Liver (tissue), 9 donors: ENCODE measurements around the gene ASXL1. TPM values are rescaled to one million over a fixed set of nuclear protein-coding genes. Genes with fewer than 3 reads are reported as not detected.

Experiments used
- DNase-seq: peaks from one replicate; pipeline ENCODE4 v3.0.0-alpha.2; 2017; ENCODE audit warnings: low spot score
- H3K27ac ChIP-seq, 2 donors: one replicate each; pipeline ENCODE4 v1.7.0; 2013; ENCODE audit warnings: inconsistent platforms in 2 of 2, low read length in 2 of 2, control low read depth in 1 of 2, low read depth in 1 of 2, mild to moderate bottlenecking in 1 of 2
- H3K27me3 ChIP-seq, 4 donors: one replicate each; pipeline versions ENCODE4 v1.6.1 to v1.7.0; 2013; ENCODE audit warnings: low read length in 3 of 4, inconsistent platforms in 1 of 4, mild to moderate bottlenecking in 1 of 4, moderate library complexity in 1 of 4; ENCODE audit not compliant: control insufficient read depth in 4 of 4, insufficient read depth in 4 of 4
- H3K36me3 ChIP-seq, 4 donors: one replicate each; pipeline versions ENCODE4 v1.6.1 to v1.7.0; 2013; ENCODE audit warnings: low read length in 3 of 4, mild to moderate bottlenecking in 3 of 4, low read depth in 1 of 4, moderate library complexity in 1 of 4; ENCODE audit not compliant: control insufficient read depth in 4 of 4, insufficient read depth in 3 of 4
- H3K4me1 ChIP-seq, 4 donors: one replicate each; pipeline versions ENCODE4 v1.6.1 to v1.7.0; 2013; ENCODE audit warnings: low read length in 3 of 4, mild to moderate bottlenecking in 3 of 4, moderate library complexity in 1 of 4; ENCODE audit not compliant: control insufficient read depth in 4 of 4, insufficient read depth in 4 of 4
- H3K4me3 ChIP-seq, 3 donors: one replicate each; pipeline versions ENCODE4 v1.6.1 to v1.7.0; 2013; ENCODE audit warnings: low read length in 3 of 3, control low read depth in 1 of 3, low read depth in 1 of 3, mild to moderate bottlenecking in 1 of 3
- H3K9ac ChIP-seq, 2 donors: one replicate each; pipeline ENCODE4 v1.7.0; 2013; ENCODE audit warnings: low read length in 2 of 2, mild to moderate bottlenecking in 2 of 2, moderate library complexity in 2 of 2, control low read depth in 1 of 2, low read depth in 1 of 2
- H3K9me3 ChIP-seq, 4 donors: one replicate each; pipeline versions ENCODE4 v1.6.1 to v1.7.0; 2013; ENCODE audit warnings: low read length in 3 of 4; ENCODE audit not compliant: control insufficient read depth in 4 of 4
- EGR1 ChIP-seq, 2 donors: IDR thresholded peaks; 2 replicates each; pipeline ENCODE4 v1.6.1; 2016 to 2018; ENCODE audit warnings: antibody characterized with exemption in 2 of 2, low read depth in 2 of 2
- FOXA1 ChIP-seq: IDR thresholded peaks from 2 replicates; pipeline ENCODE4 v1.6.1; 2016; ENCODE audit warnings: antibody characterized with exemption
- GABPA ChIP-seq, 2 donors: IDR thresholded peaks in 1 of 2; conservative IDR thresholded peaks in 1 of 2; 2 replicates each; pipeline ENCODE4 v1.6.1; 2016; ENCODE audit warnings: antibody characterized with exemption in 2 of 2, mild to moderate bottlenecking in 1 of 2, moderate library complexity in 1 of 2
- HNF4A ChIP-seq, 2 donors: conservative IDR thresholded peaks; 2 replicates each; pipeline ENCODE4 v1.6.1; 2016; ENCODE audit warnings: antibody characterized with exemption in 2 of 2, mild to moderate bottlenecking in 2 of 2
- HNF4G ChIP-seq: IDR thresholded peaks from 2 replicates; pipeline ENCODE4 v1.6.1; 2016; ENCODE audit warnings: antibody characterized with exemption
- JUND ChIP-seq, 2 donors: IDR thresholded peaks; 2 replicates each; pipeline ENCODE4 v1.6.1; 2016; ENCODE audit warnings: antibody characterized with exemption in 2 of 2
- MAX ChIP-seq: IDR thresholded peaks from 2 replicates; pipeline ENCODE4 v1.6.1; 2016; ENCODE audit warnings: antibody characterized with exemption
- NR2F2 ChIP-seq: IDR thresholded peaks from 2 replicates; pipeline ENCODE4 v1.6.1; 2016; ENCODE audit warnings: antibody characterized with exemption
- RXRA ChIP-seq, 2 donors: IDR thresholded peaks; 2 replicates each; pipeline ENCODE4 v1.6.1; 2017 to 2018; ENCODE audit warnings: antibody characterized with exemption in 2 of 2, mild to moderate bottlenecking in 1 of 2
- SP1 ChIP-seq: IDR thresholded peaks from 2 replicates; pipeline ENCODE4 v1.6.1; 2018; ENCODE audit warnings: antibody characterized with exemption, mild to moderate bottlenecking
- YY1 ChIP-seq: IDR thresholded peaks from 2 replicates; pipeline ENCODE4 v1.6.1; 2016; ENCODE audit warnings: antibody characterized with exemption, mild to moderate bottlenecking
- WGBS: extraction: QIAGEN DNeasy Blood & Tissue Kit; methylation state at CpG from one replicate; pipeline ENCODE4 v1.1.7; 2013; 5-methylcytosine and 5-hydroxymethylcytosine counted together
- polyA plus RNA-seq, 2 donors: library from polyadenylated mRNA; stranded (reverse) in 1 of 2; unstranded in 1 of 2; fragments of 200-250 nt in 1 of 2; fragments of >200 nt in 1 of 2; fragmentation: Nextera tagmentation in 1 of 2; extraction: Ambion mirVana in 1 of 2; gene quantifications; one replicate each; pipeline versions ENCODE4 v1.2.1 to v1.2.3, GENCODE V29; 2013 to 2015
- total RNA-seq, 2 donors: library from RNA; depleted of rRNA; stranded (reverse); fragments of >200 nt; gene quantifications; one replicate each; pipeline ENCODE4 v1.2.3, GENCODE V29; 2014
- TF ChIP-seq, protein P1 (sequence below): IDR thresholded peaks from 2 replicates; pipeline ENCODE4 v1.6.1; 2016; ENCODE audit warnings: antibody characterized with exemption, mild to moderate bottlenecking
- TF ChIP-seq, protein P2 (sequence below): fragments of 150-350 bp; IDR thresholded peaks from 2 replicates; pipeline ENCODE4 v1.5.1; 2017; ENCODE audit warnings: improper control_type of control experiment, low read depth, low read length; ENCODE audit not compliant: missing input control
- donor health status: healthy.
- donor health status: healthy.
- donor health status: healthy.
- donor health status: healthy.
- donor health status: healthy.

ASXL1 gene
- total and polyA plus RNA-seq, 4 donors, result 13.4 to 61.3 (median 24.5) TPM

GRCh38 chr20:32461836-32462600, 103.9 kb downstream of the ASXL1 start:
- TF ChIP-seq EGR1 (IDR thresholded peaks at IDR 0.05; ENCODE audit: low read depth in 2 of 2) (no peak), HNF4A (conservative IDR thresholded peaks at IDR 0.05) (no peak), YY1 (no peak)
- Histone ChIP-seq H3K36me3 (no peaks in the 10 kb centered on the region), H3K4me1 (peaks cover 20 to 39% (median 36%) of the 10 kb centered on the region in 4 donors), H3K4me3 (no peak overlapping the region), H3K27ac (no peak overlapping the region), H3K27me3 (no peaks in the 10 kb centered on the region), H3K9ac (no peak overlapping the region), H3K9me3 (no peaks in the 10 kb centered on the region)
- no peak for DNase-seq
- 96% methylated on average over 17 of the region's 17 CpGs for WGBS

DNA sequence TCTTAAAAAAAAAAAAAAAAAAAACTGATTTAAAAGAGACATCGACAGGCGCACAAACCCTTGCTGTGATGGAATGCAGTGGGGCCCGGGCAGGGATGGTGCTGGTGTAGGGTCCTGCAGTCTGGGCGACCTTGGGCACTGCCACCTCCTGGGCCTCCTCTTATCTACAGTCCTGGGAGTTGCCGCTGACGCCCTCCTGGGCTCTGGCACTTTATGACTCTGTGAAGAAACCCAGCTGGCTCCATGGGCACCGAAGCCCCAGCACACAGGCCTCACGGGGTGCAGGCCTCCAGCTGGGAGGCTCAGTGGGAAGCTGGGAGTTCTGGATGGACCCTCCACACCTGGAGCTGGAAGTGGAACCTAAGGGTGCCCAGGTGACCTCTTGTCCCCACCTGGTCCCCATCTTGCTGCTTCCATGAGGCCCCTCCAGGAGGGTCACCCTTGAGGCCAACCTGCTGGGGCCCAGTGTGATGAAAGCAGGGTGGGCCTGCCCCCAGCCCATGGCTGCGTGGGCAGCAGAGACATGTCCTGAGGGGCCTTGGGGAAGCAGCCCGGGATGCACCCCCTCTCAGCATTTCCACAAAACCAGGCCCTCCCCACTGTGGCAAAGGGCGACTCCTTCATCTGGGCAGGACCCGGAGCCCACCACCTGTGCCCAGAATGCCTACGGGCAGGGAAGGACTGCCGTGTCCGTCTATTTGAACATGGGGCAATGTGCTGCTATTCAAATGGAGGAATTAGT, 104.9 kb downstream of the ASXL1 start:
- WGBS, result 82% methylated on average over 15 of the region's 15 CpGs

More for the DNA sequence above, 104.9 kb downstream of the ASXL1 start:
- no peaks in the 10 kb centered on the region for H3K27me3 ChIP-seq
- no peaks in the 10 kb centered on the region for H3K9me3 ChIP-seq
- TF ChIP-seq, protein P1, sequence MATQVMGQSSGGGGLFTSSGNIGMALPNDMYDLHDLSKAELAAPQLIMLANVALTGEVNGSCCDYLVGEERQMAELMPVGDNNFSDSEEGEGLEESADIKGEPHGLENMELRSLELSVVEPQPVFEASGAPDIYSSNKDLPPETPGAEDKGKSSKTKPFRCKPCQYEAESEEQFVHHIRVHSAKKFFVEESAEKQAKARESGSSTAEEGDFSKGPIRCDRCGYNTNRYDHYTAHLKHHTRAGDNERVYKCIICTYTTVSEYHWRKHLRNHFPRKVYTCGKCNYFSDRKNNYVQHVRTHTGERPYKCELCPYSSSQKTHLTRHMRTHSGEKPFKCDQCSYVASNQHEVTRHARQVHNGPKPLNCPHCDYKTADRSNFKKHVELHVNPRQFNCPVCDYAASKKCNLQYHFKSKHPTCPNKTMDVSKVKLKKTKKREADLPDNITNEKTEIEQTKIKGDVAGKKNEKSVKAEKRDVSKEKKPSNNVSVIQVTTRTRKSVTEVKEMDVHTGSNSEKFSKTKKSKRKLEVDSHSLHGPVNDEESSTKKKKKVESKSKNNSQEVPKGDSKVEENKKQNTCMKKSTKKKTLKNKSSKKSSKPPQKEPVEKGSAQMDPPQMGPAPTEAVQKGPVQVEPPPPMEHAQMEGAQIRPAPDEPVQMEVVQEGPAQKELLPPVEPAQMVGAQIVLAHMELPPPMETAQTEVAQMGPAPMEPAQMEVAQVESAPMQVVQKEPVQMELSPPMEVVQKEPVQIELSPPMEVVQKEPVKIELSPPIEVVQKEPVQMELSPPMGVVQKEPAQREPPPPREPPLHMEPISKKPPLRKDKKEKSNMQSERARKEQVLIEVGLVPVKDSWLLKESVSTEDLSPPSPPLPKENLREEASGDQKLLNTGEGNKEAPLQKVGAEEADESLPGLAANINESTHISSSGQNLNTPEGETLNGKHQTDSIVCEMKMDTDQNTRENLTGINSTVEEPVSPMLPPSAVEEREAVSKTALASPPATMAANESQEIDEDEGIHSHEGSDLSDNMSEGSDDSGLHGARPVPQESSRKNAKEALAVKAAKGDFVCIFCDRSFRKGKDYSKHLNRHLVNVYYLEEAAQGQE, result no peak
- TF ChIP-seq EGR1 (IDR thresholded peaks at IDR 0.05; ENCODE audit: low read depth in 2 of 2) (no peak), HNF4G (no peak), MAX (no peak), SP1 (no peak), HNF4A (conservative IDR thresholded peaks at IDR 0.05) (no peak), GABPA (IDR thresholded peaks at IDR 0.05 in 1 of 2, conservative IDR thresholded peaks at IDR 0.05 in 1 of 2) (no peak), YY1 (no peak), JUND (IDR thresholded peaks at IDR 0.05) (no peak), RXRA (IDR thresholded peaks at IDR 0.05) (no peak), NR2F2 (no peak), FOXA1 (no peak)
- TF ChIP-seq, protein P2, sequence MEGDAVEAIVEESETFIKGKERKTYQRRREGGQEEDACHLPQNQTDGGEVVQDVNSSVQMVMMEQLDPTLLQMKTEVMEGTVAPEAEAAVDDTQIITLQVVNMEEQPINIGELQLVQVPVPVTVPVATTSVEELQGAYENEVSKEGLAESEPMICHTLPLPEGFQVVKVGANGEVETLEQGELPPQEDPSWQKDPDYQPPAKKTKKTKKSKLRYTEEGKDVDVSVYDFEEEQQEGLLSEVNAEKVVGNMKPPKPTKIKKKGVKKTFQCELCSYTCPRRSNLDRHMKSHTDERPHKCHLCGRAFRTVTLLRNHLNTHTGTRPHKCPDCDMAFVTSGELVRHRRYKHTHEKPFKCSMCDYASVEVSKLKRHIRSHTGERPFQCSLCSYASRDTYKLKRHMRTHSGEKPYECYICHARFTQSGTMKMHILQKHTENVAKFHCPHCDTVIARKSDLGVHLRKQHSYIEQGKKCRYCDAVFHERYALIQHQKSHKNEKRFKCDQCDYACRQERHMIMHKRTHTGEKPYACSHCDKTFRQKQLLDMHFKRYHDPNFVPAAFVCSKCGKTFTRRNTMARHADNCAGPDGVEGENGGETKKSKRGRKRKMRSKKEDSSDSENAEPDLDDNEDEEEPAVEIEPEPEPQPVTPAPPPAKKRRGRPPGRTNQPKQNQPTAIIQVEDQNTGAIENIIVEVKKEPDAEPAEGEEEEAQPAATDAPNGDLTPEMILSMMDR, result no peak
- H3K4me3 ChIP-seq, result no peak overlapping the region
- H3K4me1 ChIP-seq, result peaks cover 20 to 34% (median 30%) of the 10 kb centered on the region in 4 donors
- no peaks in the 10 kb centered on the region for H3K36me3 ChIP-seq
- DNase-seq, result no peak
- no peak overlapping the region for H3K27ac ChIP-seq
- no peak overlapping the region for H3K9ac ChIP-seq
